Small intestine (tissue), 7 donors: ENCODE results near the gene STX5. TPM values are rescaled to one million over a fixed set of nuclear protein-coding genes. Genes with fewer than 3 reads are reported as not detected.
"Not testable (repeated sequence)": the region's sequence is repeated elsewhere in the genome, so short reads cannot be mapped to it uniquely, and the experiment has no call there.

Source experiments
- DNase-seq, 2 donors: peaks; one replicate each; pipeline versions ENCODE4 v3.0.0 to v3.0.0-alpha.2; 2013
- FAIRE-seq: peaks from 2 replicates; lab custom pipeline; 2012; peaks lifted over from hg19 to GRCh38; lab: Jason Lieb, UNC
- H3K27ac ChIP-seq, 3 donors: one replicate each; pipeline ENCODE4 v1.5.1; 2013; ENCODE audit warnings: low read length in 2 of 3, mild to moderate bottlenecking in 2 of 3, control low read depth in 1 of 3, inconsistent platforms in 1 of 3, low read depth in 1 of 3, moderate library complexity in 1 of 3
- H3K27me3 ChIP-seq, 3 donors: one replicate each; pipeline ENCODE4 v1.6.1; 2013; ENCODE audit warnings: low read length in 3 of 3, inconsistent platforms in 1 of 3; ENCODE audit not compliant: control insufficient read depth in 3 of 3, insufficient read depth in 3 of 3
- H3K36me3 ChIP-seq, 3 donors: one replicate each; pipeline ENCODE4 v1.6.1; 2013; ENCODE audit warnings: low read length in 3 of 3, inconsistent platforms in 1 of 3, low read depth in 1 of 3, mild to moderate bottlenecking in 1 of 3, moderate library complexity in 1 of 3; ENCODE audit not compliant: control insufficient read depth in 3 of 3, insufficient read depth in 2 of 3
- H3K4me1 ChIP-seq, 3 donors: one replicate each; pipeline ENCODE4 v1.6.1; 2013; ENCODE audit warnings: low read length in 2 of 3, inconsistent platforms in 1 of 3, low read depth in 1 of 3, mild to moderate bottlenecking in 1 of 3, moderate library complexity in 1 of 3; ENCODE audit not compliant: control insufficient read depth in 3 of 3, insufficient read depth in 2 of 3
- H3K4me3 ChIP-seq, 3 donors: one replicate each; pipeline ENCODE4 v1.5.1; 2013; ENCODE audit warnings: low read length in 3 of 3, control low read depth in 1 of 3, inconsistent platforms in 1 of 3, low read depth in 1 of 3, mild to moderate bottlenecking in 1 of 3, moderate library complexity in 1 of 3
- H3K9me3 ChIP-seq, 2 donors: one replicate each; pipeline ENCODE4 v1.6.1; 2013; ENCODE audit warnings: low read depth in 1 of 2, low read length in 1 of 2; ENCODE audit not compliant: control insufficient read depth in 2 of 2, insufficient read depth in 1 of 2
- WGBS, 3 donors: extraction: QIAGEN DNeasy Blood & Tissue Kit; methylation state at CpG; one replicate each; pipeline ENCODE4 v1.1.7; 2013; 5-methylcytosine and 5-hydroxymethylcytosine counted together
- polyA plus RNA-seq, 4 donors: library from polyadenylated mRNA; stranded (reverse) in 3 of 4; unstranded in 1 of 4; fragments of 200-250 nt in 3 of 4; fragments of 120-200 nt in 1 of 4; gene quantifications; one replicate each; pipeline versions ENCODE4 v1.2.1 to v1.2.3, GENCODE V29; 2013
- donor health status: healthy with polysubstance abuse.
- donor health status: control.
- donor health status: control.
- donor health status: Bipolar disorder and iron deficiency.
- donor health status: healthy.

STX5 gene
- polyA plus RNA-seq, 4 donors = 22.6 to 43.4 (median 31.7) TPM

GRCh38 chr11:62771144-62772021 lies 60.5 kb downstream of the STX5 start, which contains the start of gene TAF6L:
TSS of gene TAF6L (plus strand) at chr11:62771396. CDS start at chr11:62775784, 4,388 bp downstream.
- peaks cover 0 to 16% (median 3%) of the 10 kb centered on the region in 3 donors for H3K4me1 ChIP-seq
- H3K4me3 ChIP-seq = peak within 1 kb of the TSS; percentile 58 to 68 (median 63)
- no peaks in the 10 kb centered on the region for H3K27me3 ChIP-seq
- H3K9me3 ChIP-seq = no peaks in the 10 kb centered on the region
- FAIRE-seq (no peak), DNase-seq (peak; percentile 98 to 99)
- H3K36me3 ChIP-seq = peaks cover 7 to 23% (median 9%) of the 10 kb centered on the region in 3 donors
- H3K27ac ChIP-seq = peak within 1 kb of the TSS; percentile 83 to 96 (median 95)
- 2 to 3% (median 2%) methylated on average over 49 to 60 of the region's 60 CpGs for WGBS, 3 donors

GRCh38 chr11:62770778-62771143 lies 61.1 kb downstream of the STX5 start:
- WGBS, 3 donors = 1% methylated on average over 16 to 18 of the region's 18 CpGs
- Histone ChIP-seq H3K27me3 (no peaks in the 10 kb centered on the region), H3K4me1 (peaks cover 0 to 16% (median 3%) of the 10 kb centered on the region in 3 donors), H3K36me3 (peaks cover 6 to 23% (median 10%) of the 10 kb centered on the region in 3 donors), H3K27ac (peak overlapping the region; percentile 35 to 96 (median 95)), H3K9me3 (no peaks in the 10 kb centered on the region), H3K4me3 (peak overlapping the region; percentile 45 to 68 (median 58))
- DNase-seq = no peak
- no peak for FAIRE-seq

GRCh38 chr11:62760867-62761227 lies 71.0 kb downstream of the STX5 start:
- 23 to 29% (median 23%) methylated on average over 9 of the region's 9 CpGs for WGBS, 3 donors

GRCh38 chr11:62757846-62758788 lies 73.7 kb downstream of the STX5 start:
- FAIRE-seq (no peak), DNase-seq (no peak)
- no peak overlapping the region for H3K27ac ChIP-seq
- peaks cover 5 to 18% (median 5%) of the 10 kb centered on the region in 3 donors for H3K4me1 ChIP-seq
- WGBS, 3 donors = 65 to 78% (median 76%) methylated on average over 9 of the region's 9 CpGs
- H3K27me3 ChIP-seq = no peaks in the 10 kb centered on the region
- no peaks in the 10 kb centered on the region for H3K9me3 ChIP-seq
- H3K36me3 ChIP-seq = peaks cover 0 to 7% (median 0%) of the 10 kb centered on the region in 3 donors
- H3K4me3 ChIP-seq = no peak overlapping the region

More at GRCh38 chr11:62760867-62761227, 71.0 kb downstream of the STX5 start:
- Histone ChIP-seq H3K36me3 (peaks cover 0 to 29% (median 4%) of the 10 kb centered on the region in 3 donors), H3K4me3 (peak overlapping the region in 1 of 3 donors; percentile 28), H3K4me1 (peaks cover 0 to 13% (median 5%) of the 10 kb centered on the region in 3 donors)
- H3K27ac ChIP-seq, FAIRE-seq, DNase-seq, H3K9me3 ChIP-seq, H3K27me3 ChIP-seq: not testable (repeated sequence)

Other genes with a start within 250 kb of the STX5 start
- 10 to 100 TPM in 3 of 4 donors, 1 to 10 TPM in 1; 7.8 to 20.1 (median 16.6) TPM for gene TUT1, start 240.5 kb downstream of the STX5 start, polyA plus RNA-seq
- 10 to 100 TPM; 40.5 to 64.7 (median 43.0) TPM for gene MTA2, start 230.2 kb downstream of the STX5 start, polyA plus RNA-seq
- gene EML3, start 219.3 kb downstream of the STX5 start, polyA plus RNA-seq = 10 to 100 TPM; 21.2 to 46.2 (median 35.5) TPM
- 1 to 10 TPM in 3 of 4 donors, under 1 TPM in 1; 0.54 to 8.4 (median 3.6) TPM for gene ROM1, start 218.8 kb downstream of the STX5 start, polyA plus RNA-seq
- gene B3GAT3, start 210.1 kb downstream of the STX5 start, polyA plus RNA-seq = 10 to 100 TPM; 16.3 to 39.3 (median 30.1) TPM
- 100 to 1,000 TPM in 2 of 4 donors, 10 to 100 TPM in 2; 38.6 to 310 (median 103) TPM for gene GANAB, start 185.4 kb downstream of the STX5 start, polyA plus RNA-seq
- gene INTS5, start 178.7 kb downstream of the STX5 start, polyA plus RNA-seq = 10 to 100 TPM in 2 of 4 donors, 1 to 10 TPM in 2; 7.3 to 17.0 (median 10.1) TPM
- 100 to 1,000 TPM in 3 of 4 donors, 10 to 100 TPM in 1; 56.7 to 156 (median 135) TPM for gene C11orf98, start 166.8 kb downstream of the STX5 start, polyA plus RNA-seq
- gene CSKMT, start 166.7 kb downstream of the STX5 start, polyA plus RNA-seq = 10 to 100 TPM in 2 of 4 donors, 1 to 10 TPM in 2; 7.0 to 18.6 (median 12.1) TPM
- gene UQCC3, start 160.4 kb downstream of the STX5 start, polyA plus RNA-seq = 10 to 100 TPM; 11.4 to 34.9 (median 23.4) TPM
- 1 to 10 TPM; 2.2 to 7.3 (median 6.3) TPM for gene LBHD1, start 159.8 kb downstream of the STX5 start, polyA plus RNA-seq
- gene UBXN1, start 153.0 kb downstream of the STX5 start, polyA plus RNA-seq = 100 to 1,000 TPM; 142 to 224 (median 161) TPM
- gene LRRN4CL, start 142.5 kb downstream of the STX5 start, polyA plus RNA-seq = 1 to 10 TPM in 1 of 4 donors, under 1 TPM in 2, not detected in 1; 0.27 to 5.5 (median 0.55) TPM
- 10 to 100 TPM; 31.2 to 69.7 (median 50.4) TPM for gene BSCL2, start 124.6 kb downstream of the STX5 start, polyA plus RNA-seq
- gene GNG3, start 124.4 kb downstream of the STX5 start, polyA plus RNA-seq = 1 to 10 TPM in 1 of 4 donors, under 1 TPM in 1, not detected in 2; 0.75 to 9.0 TPM
- gene HNRNPUL2, start 104.6 kb downstream of the STX5 start, polyA plus RNA-seq = 10 to 100 TPM; 38.6 to 67.9 (median 44.1) TPM
- gene TTC9C, start 103.6 kb downstream of the STX5 start, polyA plus RNA-seq = 10 to 100 TPM; 13.5 to 36.9 (median 31.4) TPM
- 1 to 10 TPM in 3 of 4 donors, under 1 TPM in 1; 0.27 to 7.3 (median 4.5) TPM for gene ZBTB3, start 77.9 kb downstream of the STX5 start, polyA plus RNA-seq
- gene POLR2G, start 70.5 kb downstream of the STX5 start, polyA plus RNA-seq = 100 to 1,000 TPM in 1 of 4 donors, 10 to 100 TPM in 3; 67.5 to 130 (median 85.6) TPM
- 10 to 100 TPM; 13.5 to 28.5 (median 16.7) TPM for gene TAF6L, start 60.7 kb downstream of the STX5 start, polyA plus RNA-seq
- gene TMEM179B, start 44.6 kb downstream of the STX5 start, polyA plus RNA-seq = 10 to 100 TPM; 46.7 to 79.3 (median 59.2) TPM
- gene TMEM223, start 40.0 kb downstream of the STX5 start, polyA plus RNA-seq = 10 to 100 TPM; 15.7 to 31.6 (median 17.5) TPM
- gene NXF1, start 26.6 kb downstream of the STX5 start, polyA plus RNA-seq = 100 to 1,000 TPM in 2 of 4 donors, 10 to 100 TPM in 2; 48.2 to 188 (median 105) TPM
- gene TEX54, start 790 bp upstream of the STX5 start, polyA plus RNA-seq = under 1 TPM in 1 of 4 donors, not detected in 3; 0.83 TPM
- 10 to 100 TPM; 30.3 to 47.5 (median 35.6) TPM for gene WDR74, start 7.5 kb upstream of the STX5 start, polyA plus RNA-seq
- 100 to 1,000 TPM; 124 to 200 (median 175) TPM for gene SLC3A2, start 48.8 kb upstream of the STX5 start, polyA plus RNA-seq
- 1 to 10 TPM in 1 of 4 donors, under 1 TPM in 1, not detected in 2; 0.65 to 1.1 TPM for gene CHRM1, start 89.3 kb upstream of the STX5 start, polyA plus RNA-seq
- not detected for gene SLC22A6, start 152.9 kb upstream of the STX5 start, polyA plus RNA-seq
- gene SLC22A8, start 183.8 kb upstream of the STX5 start, polyA plus RNA-seq = under 1 TPM in 1 of 4 donors, not detected in 3; 0.09 TPM